DOHH2 (cell line): ENCODE data around the gene MARCHF3.

Source experiments
- H3F3A ChIP-seq: fragments of 200-600 bp; sonication (generic), shearing (Covaris generic); 2 replicates; pipeline ENCODE4 v1.6.0; 2016; ENCODE audit warnings: antibody characterized with exemption, mild to moderate bottlenecking; ENCODE audit not compliant: control insufficient read depth, insufficient read depth
- H3K27ac ChIP-seq: fragments of 200-600 bp; sonication (generic); 2 replicates; pipeline ENCODE4 v1.5.1; 2014; ENCODE audit warnings: low read depth, mild to moderate bottlenecking, low read length, moderate library complexity
- H3K27me3 ChIP-seq: fragments of 200-600 bp; sonication (generic); 2 replicates; pipeline ENCODE4 v1.6.1; 2014; ENCODE audit warnings: mild to moderate bottlenecking, low read length, mixed read lengths; ENCODE audit not compliant: control insufficient read depth
- H3K36me3 ChIP-seq: fragments of 200-600 bp; sonication (generic); 2 replicates; pipeline ENCODE4 v1.6.1; 2014; ENCODE audit warnings: mild to moderate bottlenecking, low read length, moderate library complexity, mixed read lengths; ENCODE audit not compliant: control insufficient read depth
- H3K4me1 ChIP-seq: fragments of 200-600 bp; sonication (generic); 2 replicates; pipeline ENCODE4 v1.6.1; 2014; ENCODE audit warnings: mild to moderate bottlenecking, low read length, mixed read lengths; ENCODE audit not compliant: control insufficient read depth
- H3K4me2 ChIP-seq: fragments of 200-600 bp; sonication (generic); 2 replicates; pipeline ENCODE4 v1.6.0; 2014; ENCODE audit warnings: mild to moderate bottlenecking, low read length, moderate library complexity
- H3K4me3 ChIP-seq: fragments of 200-600 bp; sonication (generic); 2 replicates; pipeline ENCODE4 v1.5.1; 2014; ENCODE audit warnings: mild to moderate bottlenecking, low read length, mixed read lengths
- H3K79me2 ChIP-seq: fragments of 200-600 bp; sonication (generic); 2 replicates; pipeline ENCODE4 v1.6.1; 2014; ENCODE audit warnings: mild to moderate bottlenecking, low read length, mixed read lengths; ENCODE audit not compliant: control insufficient read depth
- H3K9me2 ChIP-seq: fragments of 200-600 bp; sonication (generic); replicated peaks from 2 replicates; pipeline ENCODE4 v1.6.1; 2014; ENCODE audit warnings: mild to moderate bottlenecking, low read length, mixed read lengths; ENCODE audit not compliant: control insufficient read depth
- H3K9me3 ChIP-seq: fragments of 200-600 bp; sonication (generic); 2 replicates; pipeline ENCODE4 v1.6.1; 2014; ENCODE audit warnings: antibody characterized with exemption, low read length, mixed read lengths; ENCODE audit not compliant: control insufficient read depth, insufficient read depth
- H4K20me1 ChIP-seq: fragments of 200-600 bp; sonication (generic); 2 replicates; pipeline ENCODE4 v1.6.0; 2014; ENCODE audit warnings: low read depth, mild to moderate bottlenecking, antibody characterized with exemption, low read length, moderate library complexity; ENCODE audit not compliant: control insufficient read depth, insufficient read depth
- EZH2phosphoT487 ChIP-seq: fragments of 200-600 bp; sonication (generic); IDR thresholded peaks from 2 replicates; pipeline ENCODE4 v1.6.1; 2017; ENCODE audit warnings: borderline replicate concordance, mild to moderate bottlenecking, antibody characterized with exemption, low read length, moderate library complexity, mixed read lengths
- TF ChIP-seq, protein P1 (sequence below): fragments of 200-600 bp; sonication (generic); IDR thresholded peaks from one replicate; pipeline ENCODE4 v1.5.1; 2014; ENCODE audit warnings: antibody characterized with exemption, mild to moderate bottlenecking, low read depth, low read length; ENCODE audit not compliant: poor library complexity, severe bottlenecking

MARCHF3 gene

DNA sequence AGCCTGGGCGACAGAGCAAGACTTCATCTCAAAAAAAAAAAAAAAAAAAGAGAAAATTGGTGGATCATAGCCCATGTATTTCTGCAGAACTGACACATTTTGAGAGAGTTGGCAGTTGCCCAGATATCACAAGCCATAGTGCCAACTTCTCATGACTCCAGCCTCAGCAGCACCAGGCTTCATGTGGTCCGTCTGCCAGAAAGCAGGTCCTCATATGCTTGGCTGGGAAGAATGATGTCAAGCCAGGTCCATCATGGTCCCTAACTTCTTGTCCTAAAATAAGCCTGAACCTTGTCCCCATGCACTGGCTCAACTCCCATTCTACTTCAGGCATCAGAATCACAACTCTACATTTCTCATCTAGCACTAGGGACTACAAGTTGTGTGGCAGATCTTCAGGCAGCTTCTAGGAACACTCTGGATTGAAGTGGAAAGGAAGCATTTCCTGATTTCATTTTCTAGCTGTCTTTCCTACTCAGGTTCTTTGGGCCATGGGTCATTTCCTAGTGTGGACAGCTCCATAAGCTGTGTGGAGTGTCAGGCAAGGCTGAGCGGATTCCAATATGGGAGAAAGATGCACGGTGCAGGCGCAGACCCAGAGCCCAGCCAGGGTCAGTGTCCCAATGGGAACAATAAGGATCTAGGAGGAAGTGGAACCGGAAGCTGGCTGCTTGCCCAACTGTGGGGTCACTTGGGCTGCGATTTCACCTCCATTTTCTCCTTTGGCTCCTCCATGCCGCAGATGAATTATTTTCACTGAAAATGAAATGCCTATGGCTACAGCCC lies 163.3 kb downstream of the MARCHF3 start:
- H3K4me3 ChIP-seq = no peak overlapping the region
- H3K4me2 ChIP-seq = no peak overlapping the region
- H3F3A ChIP-seq = 0 out of 2 replicates have a peak, but pooled peaks cover 2% of the 10 kb centered on the region
- TF ChIP-seq, protein P1, sequence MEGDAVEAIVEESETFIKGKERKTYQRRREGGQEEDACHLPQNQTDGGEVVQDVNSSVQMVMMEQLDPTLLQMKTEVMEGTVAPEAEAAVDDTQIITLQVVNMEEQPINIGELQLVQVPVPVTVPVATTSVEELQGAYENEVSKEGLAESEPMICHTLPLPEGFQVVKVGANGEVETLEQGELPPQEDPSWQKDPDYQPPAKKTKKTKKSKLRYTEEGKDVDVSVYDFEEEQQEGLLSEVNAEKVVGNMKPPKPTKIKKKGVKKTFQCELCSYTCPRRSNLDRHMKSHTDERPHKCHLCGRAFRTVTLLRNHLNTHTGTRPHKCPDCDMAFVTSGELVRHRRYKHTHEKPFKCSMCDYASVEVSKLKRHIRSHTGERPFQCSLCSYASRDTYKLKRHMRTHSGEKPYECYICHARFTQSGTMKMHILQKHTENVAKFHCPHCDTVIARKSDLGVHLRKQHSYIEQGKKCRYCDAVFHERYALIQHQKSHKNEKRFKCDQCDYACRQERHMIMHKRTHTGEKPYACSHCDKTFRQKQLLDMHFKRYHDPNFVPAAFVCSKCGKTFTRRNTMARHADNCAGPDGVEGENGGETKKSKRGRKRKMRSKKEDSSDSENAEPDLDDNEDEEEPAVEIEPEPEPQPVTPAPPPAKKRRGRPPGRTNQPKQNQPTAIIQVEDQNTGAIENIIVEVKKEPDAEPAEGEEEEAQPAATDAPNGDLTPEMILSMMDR = no peak
- no peak for TF ChIP-seq EZH2phosphoT487
- H3K36me3 ChIP-seq = no peaks in the 10 kb centered on the region
- no peak overlapping the region for H3K27ac ChIP-seq
- no peaks in the 10 kb centered on the region for H3K9me3 ChIP-seq
- no peaks in the 10 kb centered on the region for H3K27me3 ChIP-seq
- no peaks in the 10 kb centered on the region; the same call in 1 of the 2 replicates for H4K20me1 ChIP-seq
- peaks cover 19% of the 10 kb centered on the region for H3K4me1 ChIP-seq
- H3K79me2 ChIP-seq = no peaks in the 10 kb centered on the region
- H3K9me2 ChIP-seq = no peaks in the 10 kb centered on the region

DNA sequence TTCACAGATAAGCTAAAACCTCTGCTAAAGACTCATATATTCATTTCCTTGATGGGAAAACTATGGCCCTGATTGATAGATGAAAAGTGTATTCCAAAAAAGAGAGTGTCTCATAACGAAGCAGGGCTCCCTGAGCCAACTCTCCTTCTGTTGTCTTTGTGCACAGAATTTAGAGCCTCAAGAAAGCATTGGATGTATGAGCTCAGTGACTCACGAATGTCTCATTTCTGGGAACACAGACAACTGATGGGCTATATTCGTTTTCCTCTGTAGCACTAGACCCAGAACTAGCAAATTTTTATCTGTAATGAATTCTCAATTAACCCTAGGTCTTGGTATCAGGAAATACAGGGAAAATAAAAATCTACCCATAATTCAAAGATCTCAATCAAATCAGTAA lies 165.1 kb downstream of the MARCHF3 start:
- Histone ChIP-seq H3K4me1 (peaks cover 26% of the 10 kb centered on the region), H3K9me3 (no peaks in the 10 kb centered on the region), H3K9me2 (no peaks in the 10 kb centered on the region), H3K4me3 (no peak overlapping the region), H3K79me2 (no peaks in the 10 kb centered on the region), H3K27ac (no peak overlapping the region), H4K20me1 (no peaks in the 10 kb centered on the region; the same call in 1 of the 2 replicates), H3K27me3 (no peaks in the 10 kb centered on the region), H3F3A (0 out of 2 replicates have a peak, but pooled peaks cover 2% of the 10 kb centered on the region), H3K4me2 (no peak overlapping the region), H3K36me3 (peaks cover 3% of the 10 kb centered on the region; the same call in 1 of the 2 replicates)
- no peak for TF ChIP-seq EZH2phosphoT487
- TF ChIP-seq, protein P1 = no peak

DNA sequence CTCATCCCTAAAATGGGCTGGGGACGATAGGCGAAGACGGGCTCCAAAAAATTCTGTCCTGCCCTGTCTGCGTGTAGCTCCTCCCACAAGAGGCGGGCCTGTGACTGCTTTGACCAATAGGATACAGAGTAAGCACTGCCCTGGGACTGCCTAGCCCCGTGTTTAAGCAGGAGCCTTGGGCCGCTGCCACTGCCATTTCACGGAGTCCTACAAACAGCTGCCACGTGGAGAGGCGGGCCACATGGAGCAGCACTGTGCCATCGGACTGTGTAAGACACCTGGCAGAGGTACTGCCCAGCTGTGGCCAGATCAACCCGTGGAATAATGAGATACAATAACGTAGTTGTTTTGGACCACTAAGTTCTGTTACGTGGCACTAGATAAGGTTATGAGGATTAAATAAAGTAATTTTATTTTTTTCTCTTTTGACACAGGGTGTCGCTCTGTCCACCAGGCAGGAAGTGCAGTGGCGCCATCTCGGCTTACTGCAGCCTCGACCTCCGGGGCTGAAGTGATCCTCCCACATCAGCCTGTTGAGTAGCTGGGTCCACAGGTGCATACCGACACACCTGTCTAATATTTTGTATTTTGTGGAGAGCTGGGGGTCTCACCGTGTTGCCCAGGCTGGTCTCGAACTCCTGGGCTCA lies 166.2 kb downstream of the MARCHF3 start:
- H3K36me3 ChIP-seq = peaks cover 3% of the 10 kb centered on the region; the same call in 1 of the 2 replicates
- TF ChIP-seq, protein P1 = no peak
- TF ChIP-seq EZH2phosphoT487 = no peak
- no peaks in the 10 kb centered on the region; the same call in 1 of the 2 replicates for H4K20me1 ChIP-seq
- no peak overlapping the region for H3K4me2 ChIP-seq
- no peak overlapping the region for H3K4me3 ChIP-seq
- H3K27me3 ChIP-seq = no peaks in the 10 kb centered on the region
- no peaks in the 10 kb centered on the region for H3K9me3 ChIP-seq
- no peak overlapping the region for H3K27ac ChIP-seq
- H3K9me2 ChIP-seq = no peaks in the 10 kb centered on the region
- no peaks in the 10 kb centered on the region for H3K79me2 ChIP-seq
- 0 out of 2 replicates have a peak, but pooled peaks cover 2% of the 10 kb centered on the region for H3F3A ChIP-seq
- H3K4me1 ChIP-seq = peaks cover 24% of the 10 kb centered on the region
